Astrocyte of the cerebellum (primary cell): ENCODE results near the gene HMGB1.
"Not testable (repeated sequence)": the region's sequence is repeated elsewhere in the genome, so short reads cannot be mapped to it uniquely, and the experiment has no call there.

ENCODE experiments used
- DNase-seq: peaks from one replicate; pipeline ENCODE4 v3.0.0-alpha.2; 2011; ENCODE audit warnings: low read depth
- H3K4me3 ChIP-seq: 2 replicates; pipeline ENCODE4 v1.5.1; 2011; ENCODE audit warnings: mild to moderate bottlenecking, low read depth, low read length, moderate library complexity
- in situ Hi-C: cut with HindIII; loops from 2 replicates; pipeline ENCODE4 v1.10.0; 2017; ENCODE audit warnings: low sequenced_read_pairs
- TF ChIP-seq, protein P1 (sequence below): IDR thresholded peaks from 2 replicates; pipeline ENCODE4 v1.5.1; 2012; ENCODE audit warnings: low read length, low read depth, moderate library complexity, mild to moderate bottlenecking; ENCODE audit errors: missing control alignments

The HMGB1 gene

DNA sequence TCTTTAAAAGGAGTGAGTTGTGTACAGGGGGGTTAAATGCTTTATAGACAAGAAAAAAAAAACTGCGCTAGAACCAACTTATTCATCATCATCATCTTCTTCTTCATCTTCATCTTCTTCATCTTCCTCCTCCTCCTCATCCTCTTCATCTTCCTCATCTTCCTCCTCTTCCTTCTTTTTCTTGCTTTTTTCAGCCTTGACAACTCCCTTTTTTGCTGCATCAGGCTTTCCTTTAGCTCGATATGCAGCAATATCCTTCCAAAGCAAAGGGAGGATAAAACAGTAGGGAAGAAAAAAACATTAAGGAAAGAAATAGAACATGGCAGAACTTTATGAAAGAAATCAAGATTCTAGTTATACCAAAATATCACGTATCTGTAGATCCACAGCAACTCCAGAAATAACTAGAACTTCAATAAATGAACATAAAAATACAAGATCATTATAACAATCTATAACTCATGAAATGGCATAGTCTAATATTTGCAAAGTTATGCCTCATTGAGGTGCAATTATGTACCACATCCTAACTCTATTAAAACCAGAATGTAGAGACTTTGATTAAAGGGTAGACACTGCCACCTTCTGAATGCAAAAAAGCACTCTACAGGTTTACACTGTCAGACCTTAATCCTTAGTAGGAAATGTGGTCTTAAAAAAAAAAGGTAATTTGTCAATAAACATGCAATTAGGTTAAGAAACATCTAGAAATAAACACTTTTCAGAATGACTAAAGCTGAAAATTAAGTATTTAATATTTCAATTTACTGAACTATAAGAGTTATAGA is 4.3 kb downstream of the HMGB1 start:
- DNase-seq: peak; percentile 47
- in situ Hi-C loops, H3K4me3 ChIP-seq: not testable (repeated sequence)
- TF ChIP-seq, protein P1, sequence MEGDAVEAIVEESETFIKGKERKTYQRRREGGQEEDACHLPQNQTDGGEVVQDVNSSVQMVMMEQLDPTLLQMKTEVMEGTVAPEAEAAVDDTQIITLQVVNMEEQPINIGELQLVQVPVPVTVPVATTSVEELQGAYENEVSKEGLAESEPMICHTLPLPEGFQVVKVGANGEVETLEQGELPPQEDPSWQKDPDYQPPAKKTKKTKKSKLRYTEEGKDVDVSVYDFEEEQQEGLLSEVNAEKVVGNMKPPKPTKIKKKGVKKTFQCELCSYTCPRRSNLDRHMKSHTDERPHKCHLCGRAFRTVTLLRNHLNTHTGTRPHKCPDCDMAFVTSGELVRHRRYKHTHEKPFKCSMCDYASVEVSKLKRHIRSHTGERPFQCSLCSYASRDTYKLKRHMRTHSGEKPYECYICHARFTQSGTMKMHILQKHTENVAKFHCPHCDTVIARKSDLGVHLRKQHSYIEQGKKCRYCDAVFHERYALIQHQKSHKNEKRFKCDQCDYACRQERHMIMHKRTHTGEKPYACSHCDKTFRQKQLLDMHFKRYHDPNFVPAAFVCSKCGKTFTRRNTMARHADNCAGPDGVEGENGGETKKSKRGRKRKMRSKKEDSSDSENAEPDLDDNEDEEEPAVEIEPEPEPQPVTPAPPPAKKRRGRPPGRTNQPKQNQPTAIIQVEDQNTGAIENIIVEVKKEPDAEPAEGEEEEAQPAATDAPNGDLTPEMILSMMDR: peak; percentile 45

DNA sequence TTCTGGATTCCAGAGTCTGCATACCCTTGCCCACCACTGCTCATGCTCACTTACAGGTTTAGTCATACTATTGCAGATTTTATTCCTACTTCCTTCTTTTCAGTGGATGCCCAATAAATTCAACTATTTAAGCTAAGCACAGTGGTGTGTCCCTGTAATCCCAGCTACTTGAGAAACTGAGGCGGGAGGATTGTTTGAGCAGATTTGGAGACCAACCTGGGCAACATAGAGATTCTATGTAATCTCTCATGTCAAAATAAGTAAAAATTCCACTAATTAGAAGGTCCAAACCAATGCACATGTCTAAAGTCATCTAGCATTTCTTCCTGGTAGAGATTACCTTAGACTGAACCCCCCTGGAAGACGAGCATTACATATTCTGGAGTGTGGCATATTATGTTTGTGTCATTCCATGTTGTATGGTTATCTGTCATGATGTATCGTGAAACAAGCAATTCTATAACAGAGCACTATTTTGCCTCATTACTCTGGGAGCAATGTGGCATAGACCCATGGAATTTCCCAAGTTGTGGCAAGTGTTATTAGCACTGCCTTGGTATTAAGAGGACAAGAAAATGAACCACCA is 8.3 kb downstream of the HMGB1 start:
- H3K4me3 ChIP-seq: no peak overlapping the region
- TF ChIP-seq, protein P1: no peak
- no peak for DNase-seq
- in situ Hi-C loops: no loop called here

DNA sequence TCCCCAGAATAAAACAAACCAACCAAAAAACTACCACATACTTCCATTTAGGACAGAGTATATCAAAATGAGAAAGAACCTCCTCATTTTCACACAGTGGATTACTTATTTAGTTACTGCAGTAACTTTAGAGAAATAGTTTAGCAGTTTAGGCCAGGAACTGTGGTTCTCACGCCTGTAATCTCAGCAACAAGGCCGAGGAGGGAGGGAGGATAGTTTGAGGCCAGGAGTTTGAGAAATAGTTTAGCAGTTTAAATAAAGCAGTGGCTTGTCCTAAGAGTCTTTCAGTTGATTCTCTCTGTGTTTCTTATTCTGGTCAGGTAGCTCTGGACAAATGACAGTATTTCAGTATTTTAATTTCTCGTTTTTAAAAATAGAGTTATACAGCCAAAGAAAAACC is 9.4 kb downstream of the HMGB1 start:
- no peak overlapping the region for H3K4me3 ChIP-seq
- in situ Hi-C loops: no loop called here
- TF ChIP-seq, protein P1: no peak
- DNase-seq: no peak

DNA sequence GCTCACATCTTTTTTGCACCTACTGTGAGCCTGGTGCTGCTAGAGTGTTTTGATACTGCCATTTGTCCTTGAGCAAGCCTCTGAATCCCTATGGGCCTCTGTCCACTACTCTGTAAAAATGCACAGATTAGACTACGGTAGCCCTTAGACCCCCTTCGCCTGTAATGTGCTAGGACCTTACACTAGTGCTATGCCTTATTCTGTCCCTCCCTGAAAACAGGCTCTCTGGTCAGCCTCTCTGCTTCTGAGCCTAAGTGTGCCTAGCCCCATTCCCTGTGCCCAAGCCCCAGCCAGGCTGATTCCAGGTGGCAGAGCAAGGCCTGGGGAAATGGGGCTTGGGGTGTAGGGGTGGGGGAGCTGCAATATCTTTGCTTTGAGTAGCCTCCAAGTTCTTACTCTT is 10.7 kb downstream of the HMGB1 start:
- TF ChIP-seq, protein P1: no peak
- in situ Hi-C loops: no loop called here
- DNase-seq: no peak
- H3K4me3 ChIP-seq: no peak overlapping the region

DNA sequence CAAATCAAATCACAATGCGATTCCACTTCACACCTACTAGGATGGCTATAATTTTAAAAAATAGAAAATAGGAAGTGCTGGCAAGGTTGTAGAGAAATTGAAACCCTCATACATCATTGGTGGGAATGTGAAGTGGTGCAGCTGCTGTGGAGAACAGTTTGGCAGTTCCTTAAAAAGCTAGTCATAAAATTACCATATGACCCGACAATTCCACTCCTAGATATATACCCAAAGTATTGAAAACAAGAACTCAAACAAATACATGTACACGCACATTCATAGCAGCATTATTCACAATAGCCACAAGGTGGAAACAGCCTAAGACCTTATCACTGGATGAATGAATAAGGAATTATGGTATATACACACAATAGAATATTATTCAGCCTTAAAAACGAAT is 12.0 kb downstream of the HMGB1 start:
- DNase-seq: no peak
- H3K4me3 ChIP-seq: no peak overlapping the region
- TF ChIP-seq, protein P1: peak; percentile 26
- in situ Hi-C loops: no loop called here

DNA sequence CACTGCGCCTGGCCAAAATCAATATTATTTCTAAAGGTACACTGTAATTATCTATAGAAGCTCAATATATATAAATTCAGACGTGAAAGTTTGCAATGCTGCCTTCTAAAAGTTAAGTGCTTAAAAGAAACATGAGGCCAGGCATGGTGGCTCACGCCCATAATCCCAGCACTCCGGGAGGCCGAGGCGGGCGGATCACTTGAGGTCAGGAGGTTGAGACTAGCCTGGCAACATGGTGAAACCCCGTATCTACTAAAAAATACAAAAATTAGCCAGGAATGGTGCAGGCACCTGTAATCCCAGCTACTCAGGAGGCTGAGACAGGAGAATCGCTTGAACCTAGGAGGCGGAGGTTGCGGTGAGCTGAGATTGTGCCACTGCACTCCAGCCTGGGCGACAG is 14.3 kb downstream of the HMGB1 start:
- in situ Hi-C loops, DNase-seq, H3K4me3 ChIP-seq: not testable (repeated sequence)

DNA sequence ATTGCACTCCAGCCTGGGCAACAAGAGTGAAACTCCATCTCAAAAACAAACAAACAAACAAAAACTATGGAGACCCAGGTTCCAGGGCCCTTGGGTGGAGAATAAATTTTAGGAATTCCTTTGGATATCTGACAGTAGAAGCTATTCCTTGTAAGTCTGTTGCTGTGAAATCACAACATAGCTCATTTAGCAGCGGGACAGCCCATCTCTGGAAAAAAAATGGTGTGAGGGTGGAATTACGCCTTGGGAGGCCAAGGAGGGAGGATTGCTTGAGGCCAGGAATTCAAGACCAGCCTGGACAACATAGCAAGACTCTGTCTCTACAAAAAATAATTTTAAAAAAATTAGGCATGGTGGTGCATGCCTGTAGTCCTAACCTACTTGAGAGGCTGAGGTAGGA is 15.7 kb downstream of the HMGB1 start:
- TF ChIP-seq, protein P1: no peak

More for the DNA sequence above, 15.7 kb downstream of the HMGB1 start:
- in situ Hi-C loops: no loop called here
- no peak overlapping the region for H3K4me3 ChIP-seq
- no peak for DNase-seq
